ENCODE results near the gene NEMP1.

DNA sequence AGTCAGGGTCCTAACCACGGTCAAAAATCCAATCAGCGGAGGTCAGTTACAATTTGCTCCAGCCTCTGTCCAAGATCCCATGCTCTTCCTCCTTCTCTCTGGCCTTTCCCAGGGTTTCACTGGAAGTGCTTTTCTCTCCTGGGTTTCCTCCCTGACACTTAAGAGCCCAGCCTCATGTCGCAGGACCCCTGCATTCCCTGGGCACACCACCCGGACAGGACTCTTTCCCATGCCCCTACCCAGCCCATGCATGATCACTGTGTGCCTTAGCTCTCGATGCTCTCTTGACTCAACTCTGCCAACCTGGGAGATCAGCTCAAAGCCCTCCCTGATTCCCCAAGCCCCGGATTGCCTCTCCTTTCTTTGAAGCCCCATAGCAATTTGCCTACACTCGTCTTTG, 46.8 kb downstream of the NEMP1 start:
- TF ChIP-seq, protein P1, sequence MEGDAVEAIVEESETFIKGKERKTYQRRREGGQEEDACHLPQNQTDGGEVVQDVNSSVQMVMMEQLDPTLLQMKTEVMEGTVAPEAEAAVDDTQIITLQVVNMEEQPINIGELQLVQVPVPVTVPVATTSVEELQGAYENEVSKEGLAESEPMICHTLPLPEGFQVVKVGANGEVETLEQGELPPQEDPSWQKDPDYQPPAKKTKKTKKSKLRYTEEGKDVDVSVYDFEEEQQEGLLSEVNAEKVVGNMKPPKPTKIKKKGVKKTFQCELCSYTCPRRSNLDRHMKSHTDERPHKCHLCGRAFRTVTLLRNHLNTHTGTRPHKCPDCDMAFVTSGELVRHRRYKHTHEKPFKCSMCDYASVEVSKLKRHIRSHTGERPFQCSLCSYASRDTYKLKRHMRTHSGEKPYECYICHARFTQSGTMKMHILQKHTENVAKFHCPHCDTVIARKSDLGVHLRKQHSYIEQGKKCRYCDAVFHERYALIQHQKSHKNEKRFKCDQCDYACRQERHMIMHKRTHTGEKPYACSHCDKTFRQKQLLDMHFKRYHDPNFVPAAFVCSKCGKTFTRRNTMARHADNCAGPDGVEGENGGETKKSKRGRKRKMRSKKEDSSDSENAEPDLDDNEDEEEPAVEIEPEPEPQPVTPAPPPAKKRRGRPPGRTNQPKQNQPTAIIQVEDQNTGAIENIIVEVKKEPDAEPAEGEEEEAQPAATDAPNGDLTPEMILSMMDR (conservative IDR thresholded peaks at IDR 0.05; ENCODE audit: low read depth, low read length), result no peak
- no peak for TF ChIP-seq EZH2 (IDR thresholded peaks at IDR 0.05; ENCODE audit: low read length, unreplicated experiment)
